Activated CD4-positive, alpha-beta T cell treated with anti-CD3 and anti-CD28 coated beads, Interleukin-2, Interleukin-6, amounts not matched to agents 100 ng/mL and 50 ng/mL, durations not matched to agents 16 hours and 8 hours (primary cell): Measurements from ENCODE around the gene MSI2.

ENCODE experiments used
- DNase-seq: peaks from one replicate; pipeline ENCODE4 v3.0.0-alpha.2; 2020

The MSI2 gene

GRCh38 chr17:57352665-57353175, 96.4 kb downstream of the MSI2 start:
- DNase-seq, result no peak

DNA sequence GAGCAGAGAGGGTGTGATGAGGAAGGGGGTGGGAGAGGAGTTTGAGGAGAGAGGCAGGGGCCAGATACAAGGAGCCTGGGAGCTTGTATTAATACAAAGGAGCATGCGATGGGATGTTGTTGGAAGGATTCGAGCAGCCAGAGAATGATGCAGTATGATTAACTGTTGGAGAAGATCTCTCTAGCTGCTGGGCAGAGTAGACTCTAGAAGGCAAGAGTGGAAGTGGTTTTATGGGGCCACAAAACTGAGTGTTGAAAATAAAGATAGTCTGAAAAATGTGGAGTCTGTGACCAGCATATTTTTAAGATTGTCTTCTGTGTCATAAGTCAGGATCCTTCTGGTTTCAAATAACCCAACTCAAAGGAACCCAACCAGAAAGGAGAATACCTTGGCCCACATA, 98.3 kb downstream of the MSI2 start:
- DNase-seq, result no peak

DNA sequence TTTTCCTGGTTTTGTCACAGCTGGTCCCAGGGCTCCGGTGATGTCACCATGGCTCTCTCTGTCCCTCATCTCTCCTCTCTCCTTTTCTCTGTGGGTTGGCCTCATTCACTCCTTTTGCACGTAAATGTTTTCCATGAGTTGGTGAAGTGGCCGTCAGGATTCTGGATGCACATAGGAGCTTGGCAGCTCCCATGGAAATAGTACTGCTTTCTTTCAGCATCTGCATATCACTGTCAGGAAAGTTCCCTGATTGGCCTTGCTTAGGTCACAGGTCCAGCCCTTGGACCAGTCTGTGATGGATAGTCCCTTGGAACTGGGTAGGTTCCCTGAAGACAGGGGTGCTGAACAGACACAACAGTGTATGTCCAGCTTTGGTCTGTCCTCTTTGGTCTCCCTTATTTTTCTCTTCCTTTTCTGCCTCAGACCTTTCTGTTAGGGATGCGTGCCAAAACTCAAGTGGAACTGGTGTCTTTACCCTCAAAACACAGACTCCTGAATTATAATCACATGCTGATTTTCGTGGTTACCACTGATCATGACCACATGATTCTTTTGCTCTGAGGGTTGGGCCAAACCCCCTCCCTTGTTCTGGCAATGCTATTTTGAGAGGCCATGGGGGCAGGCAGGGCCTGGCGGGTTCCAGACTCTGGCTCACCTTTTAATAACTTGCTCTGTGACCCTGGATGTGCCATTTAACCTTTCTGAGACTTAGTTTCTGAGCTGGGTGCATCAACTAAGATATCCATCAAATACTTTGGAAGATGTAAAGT, 99.0 kb downstream of the MSI2 start:
- no peak for DNase-seq

GRCh38 chr17:57356153-57356718, 99.9 kb downstream of the MSI2 start:
- DNase-seq, result no peak

DNA sequence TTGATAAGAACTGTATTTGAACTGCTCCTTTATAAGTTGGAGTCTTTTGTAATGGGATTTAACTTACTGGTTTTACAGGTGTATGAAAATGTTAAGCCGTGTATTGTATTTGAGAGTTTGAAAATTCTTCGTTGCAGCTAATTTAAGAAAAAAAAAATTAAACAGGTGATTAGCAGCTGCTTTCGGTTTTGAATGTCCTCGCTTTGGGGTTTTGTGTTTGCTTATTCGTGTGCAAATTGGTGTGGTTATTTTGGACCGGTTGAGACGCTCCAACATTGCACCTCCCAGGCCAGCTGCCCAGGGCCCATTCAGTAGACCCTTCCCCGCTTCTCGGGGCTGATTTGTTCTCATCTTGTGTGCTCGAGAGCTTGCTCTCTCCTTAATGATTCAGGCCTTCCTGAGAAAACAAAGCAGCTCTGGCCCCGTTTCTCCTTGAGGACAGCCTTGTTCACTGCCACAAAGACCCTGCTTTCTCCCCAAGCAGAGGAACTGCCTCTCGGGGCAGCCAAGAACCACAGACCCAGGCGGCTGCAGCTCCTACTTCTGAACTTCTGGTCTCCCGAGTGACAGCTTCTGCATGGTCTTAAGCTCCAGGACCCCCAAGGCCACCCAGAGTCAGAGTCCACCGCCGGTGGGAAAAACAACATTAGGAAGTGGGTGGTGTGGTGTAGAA, 100.5 kb downstream of the MSI2 start:
- DNase-seq, result no peak

- DNase-seq, result no peak
Measured at GRCh38 chr17:57357392-57357784, 101.1 kb downstream of the MSI2 start.

DNA sequence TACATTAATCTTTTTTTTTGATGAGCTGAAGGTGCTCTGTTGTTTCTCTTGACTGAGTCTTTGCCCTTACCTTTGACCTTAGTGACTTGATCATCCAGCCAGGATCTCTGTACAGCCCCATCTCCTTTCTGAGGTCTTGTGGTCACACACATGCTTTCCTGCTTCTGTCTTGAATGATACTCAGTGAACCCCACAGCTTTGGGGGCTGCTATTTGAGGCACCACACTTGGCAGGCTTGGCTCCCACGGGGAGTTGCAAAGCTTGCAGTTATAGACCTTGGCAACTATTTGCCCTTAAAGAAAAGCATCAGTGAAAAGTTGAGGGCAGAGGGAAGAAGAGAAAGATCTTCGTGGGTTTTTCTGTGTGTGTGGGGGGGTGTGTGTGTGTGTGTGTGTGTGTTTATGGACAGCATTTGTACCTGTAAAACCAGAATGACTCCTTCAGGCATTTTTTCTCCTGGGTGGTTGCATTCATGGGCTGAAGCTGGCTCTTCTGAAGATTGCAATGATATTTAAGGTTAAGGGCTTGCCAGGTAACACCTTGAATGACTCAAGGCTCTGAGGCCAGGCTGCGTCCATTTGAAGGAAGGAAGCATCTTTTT, 101.6 kb downstream of the MSI2 start:
- DNase-seq, result no peak

- DNase-seq, result no peak
Measured at GRCh38 chr17:57360266-57360665, 103.9 kb downstream of the MSI2 start.

DNA sequence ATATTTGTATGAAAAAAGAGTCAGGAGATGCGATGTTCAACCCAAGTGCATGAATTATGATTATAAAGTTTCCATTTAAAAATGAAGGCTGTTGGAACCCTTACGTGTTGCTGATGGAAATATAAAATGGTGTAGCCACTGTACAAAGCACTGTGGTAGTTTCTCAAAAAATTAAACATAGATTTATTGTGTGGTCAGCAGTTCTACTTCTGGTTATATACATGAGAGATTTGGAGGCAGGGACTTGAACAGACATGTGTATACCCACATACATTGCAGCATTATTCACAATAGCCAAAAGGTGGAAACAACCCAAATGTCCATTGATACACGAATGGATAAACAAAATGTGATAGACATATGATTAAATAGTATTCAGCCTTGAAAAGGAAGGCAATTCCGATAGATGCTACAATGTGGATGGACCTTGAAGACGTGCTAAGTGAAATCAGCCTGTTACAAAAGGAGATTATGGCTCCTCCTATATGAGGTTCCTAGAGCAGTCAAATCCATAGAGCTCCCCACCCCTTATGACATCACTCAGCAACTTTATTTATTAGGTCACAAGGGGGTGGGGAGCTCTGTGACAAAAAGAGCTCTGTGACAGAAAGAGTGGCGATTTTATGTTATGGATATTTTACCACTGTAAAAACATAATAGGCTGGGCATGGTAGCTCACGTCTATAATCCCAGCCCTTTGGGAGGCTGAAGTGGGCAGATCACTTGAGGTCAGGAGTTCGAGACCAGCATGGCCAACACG, 106.7 kb downstream of the MSI2 start:
- DNase-seq, result no peak

GRCh38 chr17:57363580-57363979, 107.3 kb downstream of the MSI2 start:
- DNase-seq, result no peak

DNA sequence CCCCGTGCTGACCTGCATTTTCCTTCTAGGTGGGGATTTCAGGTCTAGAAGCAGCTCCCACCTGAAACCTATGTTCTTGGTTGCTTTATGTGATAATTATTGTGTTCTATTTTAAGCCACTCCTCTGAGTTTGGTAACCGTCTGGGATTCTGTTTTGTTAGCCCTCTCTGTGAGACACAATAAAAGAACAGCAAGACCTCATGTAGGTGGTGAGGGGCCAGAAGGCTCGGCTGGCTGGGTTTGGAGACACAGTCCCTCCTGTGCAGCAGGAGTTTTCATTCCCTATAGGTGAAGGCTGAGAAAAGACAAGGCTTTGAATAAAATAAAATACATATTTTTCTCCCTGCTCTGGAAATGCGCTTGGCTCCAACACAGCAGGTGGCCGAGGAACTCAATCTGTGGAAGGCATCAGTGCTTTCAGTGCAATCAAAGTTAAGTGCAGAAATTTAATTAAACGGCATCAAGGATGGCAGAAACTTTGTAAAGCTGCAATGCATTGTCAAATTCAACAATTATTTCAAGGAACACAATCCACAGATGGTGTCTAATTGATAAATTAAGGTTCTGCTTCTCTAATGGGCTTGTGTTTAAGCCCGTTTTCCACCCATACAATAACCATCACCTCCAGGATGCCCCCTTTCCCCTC, 107.8 kb downstream of the MSI2 start:
- DNase-seq, result no peak

- no peak for DNase-seq
Measured at GRCh38 chr17:57365420-57365819, 109.1 kb downstream of the MSI2 start.

- DNase-seq, result no peak
Measured at GRCh38 chr17:57366177-57366557, 109.8 kb downstream of the MSI2 start.

- DNase-seq, result no peak
Measured at GRCh38 chr17:57366558-57367351, 110.4 kb downstream of the MSI2 start.

DNA sequence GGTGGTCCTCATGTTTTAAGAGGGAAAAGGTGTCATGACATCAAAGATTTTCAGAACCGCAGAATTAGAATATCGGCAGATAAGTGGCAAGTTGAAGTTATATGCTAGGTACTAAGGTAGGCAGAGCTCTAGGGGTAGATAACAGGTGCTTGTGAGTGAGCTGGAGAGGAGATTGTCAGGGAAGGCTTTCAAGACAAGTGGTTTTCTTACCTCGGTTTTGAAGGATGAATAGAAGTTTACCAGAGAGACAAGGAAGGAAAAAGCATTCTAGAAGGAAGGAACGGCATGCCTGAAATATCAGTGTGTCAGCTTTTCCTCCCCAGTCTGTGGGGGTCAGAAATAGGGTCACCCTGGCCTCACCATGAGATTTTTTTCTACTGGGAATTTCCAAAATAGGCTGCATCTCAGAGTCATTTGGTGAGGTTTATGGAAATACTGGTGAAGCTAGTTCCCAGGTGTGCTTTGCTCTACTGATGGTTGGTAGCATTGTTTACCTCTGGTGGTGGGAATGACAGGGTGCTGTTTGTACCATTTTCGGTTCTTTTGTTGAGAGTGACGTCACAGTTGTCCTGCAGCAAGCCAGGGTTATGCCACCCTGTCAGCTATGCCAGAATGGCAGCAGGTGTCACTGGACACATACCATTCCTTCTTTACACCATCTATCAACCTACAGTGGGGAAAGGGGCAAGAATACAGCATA, 112.5 kb downstream of the MSI2 start:
- DNase-seq, result no peak

DNA sequence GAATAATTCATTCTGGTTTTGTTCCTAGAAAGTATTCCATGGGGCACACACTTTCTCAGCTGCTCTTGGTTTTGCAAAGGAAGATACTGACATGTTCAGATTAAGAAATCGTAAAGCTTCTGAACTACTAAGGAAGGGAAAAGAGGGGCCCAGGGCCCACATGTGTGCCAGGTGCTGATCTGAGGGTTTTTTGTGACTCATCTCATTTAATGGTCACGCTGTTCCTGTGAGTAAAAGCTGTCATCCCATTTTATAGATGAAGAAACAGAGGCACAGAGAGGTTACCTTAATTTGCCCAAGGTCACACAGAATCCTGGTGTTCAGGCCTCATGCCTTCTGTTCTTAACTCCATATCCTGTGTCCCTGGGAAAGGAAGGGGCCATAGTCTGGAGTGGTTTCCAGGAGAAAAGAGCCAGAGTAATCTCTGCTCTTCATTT, 113.2 kb downstream of the MSI2 start:
- DNase-seq, result peak; percentile 37

DNA sequence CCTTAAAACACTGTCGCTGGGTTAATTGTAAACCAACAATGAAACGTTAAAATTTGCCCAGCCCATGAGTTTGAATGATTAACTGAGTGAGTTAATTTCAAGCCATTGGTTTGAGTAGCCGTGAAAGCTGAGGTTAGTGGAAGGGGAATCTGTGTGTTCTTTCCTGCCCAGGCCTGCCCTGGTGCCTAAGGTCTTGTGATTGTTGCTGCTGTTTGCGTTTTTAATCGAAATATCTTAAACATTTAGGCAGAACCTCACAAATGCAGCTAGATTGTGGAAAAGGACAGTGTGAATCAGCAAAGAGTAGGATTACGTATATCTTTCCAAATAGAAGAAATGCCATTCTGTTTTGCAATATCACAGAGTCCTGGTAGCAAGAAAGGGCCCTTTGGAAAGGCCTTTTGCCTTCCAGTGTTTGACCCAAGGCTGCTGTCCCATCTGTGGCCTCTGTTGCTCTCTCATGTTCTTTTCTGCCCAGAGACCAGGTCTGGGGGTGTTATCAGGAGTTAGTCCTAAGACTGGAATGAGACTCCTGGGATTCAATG, 113.8 kb downstream of the MSI2 start:
- DNase-seq, result no peak

DNA sequence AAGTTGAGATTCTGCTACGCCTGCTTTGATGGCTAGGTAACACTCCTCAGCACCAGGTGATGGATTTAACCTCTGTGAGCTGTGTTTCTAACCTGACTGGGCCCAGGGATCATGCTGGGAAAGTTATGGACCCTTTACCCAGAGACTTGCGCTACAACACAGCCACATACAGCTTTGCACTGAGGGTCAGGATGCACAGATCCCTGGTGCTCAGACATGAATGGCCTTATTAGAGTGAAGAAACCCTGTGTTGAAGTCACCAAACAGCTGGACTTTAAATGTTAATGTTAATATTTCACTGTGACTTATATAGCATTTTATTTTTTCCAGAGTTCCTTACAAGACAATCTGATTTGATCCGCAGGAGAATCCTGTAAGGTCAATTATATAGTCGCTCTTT, 114.3 kb downstream of the MSI2 start:
- no peak for DNase-seq

GRCh38 chr17:57372156-57372555, 115.8 kb downstream of the MSI2 start:
- no peak for DNase-seq

- no peak for DNase-seq
Measured at GRCh38 chr17:57373048-57373447, 116.7 kb downstream of the MSI2 start.

- DNase-seq, result no peak
Measured at GRCh38 chr17:57373756-57374155, 117.4 kb downstream of the MSI2 start.
